ENCODE measurements around the gene ZC3HAV1. TPM values are rescaled to one million over a fixed set of nuclear protein-coding genes. Genes with fewer than 3 reads are reported as not detected.
A peak's percentile ranks its signal among the peaks of the same experiment; 100 is the strongest.

ZC3HAV1 gene
- total and polyA plus RNA-seq, 9 of the 15 experiments (the other 6 are each of a cell fraction or from before 2014, with no cell fraction given), result 11.9 to 40.5 (median 23.9) TPM

DNA sequence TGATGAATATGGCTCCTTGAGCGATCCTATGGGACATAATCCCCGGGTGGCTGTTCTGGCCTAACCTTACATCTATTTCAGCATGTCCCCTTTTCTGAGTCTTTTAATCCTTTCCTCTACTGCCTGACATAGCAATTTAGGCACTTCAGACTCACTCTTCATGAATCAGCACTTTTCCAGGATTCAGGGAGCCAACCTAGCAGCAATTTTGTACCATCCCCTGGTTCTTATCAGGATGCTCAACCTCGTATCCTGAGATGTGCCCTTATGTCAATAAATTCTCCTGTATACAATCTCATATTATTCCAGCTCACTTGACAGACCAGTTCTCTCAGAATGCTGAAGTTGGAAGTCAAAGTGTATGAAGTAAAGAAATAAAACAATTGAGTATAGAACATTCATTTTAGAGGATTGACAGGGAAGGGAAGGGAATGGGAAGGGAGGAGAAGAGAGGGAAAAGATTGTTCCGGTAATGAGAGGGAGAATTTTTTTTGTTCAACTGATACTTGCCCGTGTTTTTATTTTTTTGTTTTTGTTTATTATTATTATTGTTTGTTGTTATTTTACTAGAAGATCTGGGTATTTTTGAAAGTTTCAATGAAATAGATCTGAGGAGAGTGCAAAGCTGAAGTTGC lies 8.2 kb upstream of the ZC3HAV1 start (continued):
- TF ChIP-seq, protein P1, sequence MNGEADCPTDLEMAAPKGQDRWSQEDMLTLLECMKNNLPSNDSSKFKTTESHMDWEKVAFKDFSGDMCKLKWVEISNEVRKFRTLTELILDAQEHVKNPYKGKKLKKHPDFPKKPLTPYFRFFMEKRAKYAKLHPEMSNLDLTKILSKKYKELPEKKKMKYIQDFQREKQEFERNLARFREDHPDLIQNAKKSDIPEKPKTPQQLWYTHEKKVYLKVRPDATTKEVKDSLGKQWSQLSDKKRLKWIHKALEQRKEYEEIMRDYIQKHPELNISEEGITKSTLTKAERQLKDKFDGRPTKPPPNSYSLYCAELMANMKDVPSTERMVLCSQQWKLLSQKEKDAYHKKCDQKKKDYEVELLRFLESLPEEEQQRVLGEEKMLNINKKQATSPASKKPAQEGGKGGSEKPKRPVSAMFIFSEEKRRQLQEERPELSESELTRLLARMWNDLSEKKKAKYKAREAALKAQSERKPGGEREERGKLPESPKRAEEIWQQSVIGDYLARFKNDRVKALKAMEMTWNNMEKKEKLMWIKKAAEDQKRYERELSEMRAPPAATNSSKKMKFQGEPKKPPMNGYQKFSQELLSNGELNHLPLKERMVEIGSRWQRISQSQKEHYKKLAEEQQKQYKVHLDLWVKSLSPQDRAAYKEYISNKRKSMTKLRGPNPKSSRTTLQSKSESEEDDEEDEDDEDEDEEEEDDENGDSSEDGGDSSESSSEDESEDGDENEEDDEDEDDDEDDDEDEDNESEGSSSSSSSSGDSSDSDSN (IDR thresholded peaks at IDR 0.05; ENCODE audit: borderline replicate concordance in 1 of 2, low read depth in 2 of 2, low read length in 2 of 2), result peak in 1 of 2 experiments; percentile 58; a peak in 1 of 4 replicates
- TF ChIP-seq KAT8 (IDR thresholded peaks at IDR 0.05; ENCODE audit: low read depth), result 0 out of 2 replicates have a peak, but pooled peaks have one; percentile 23
- TF ChIP-seq HDAC1 (IDR thresholded peaks at IDR 0.05), result peak in 1 of 2 experiments; percentile 53; a peak in 2 of 4 replicates
- TF ChIP-seq ZNF586 (CRISPR knock-in tag; conservative IDR thresholded peaks at IDR 0.05), result no peak
- no peak for TF ChIP-seq ZNF699 (CRISPR knock-in tag; IDR thresholded peaks at IDR 0.05; ENCODE audit: insufficient replicate concordance)
- TF ChIP-seq C11orf30 (IDR thresholded peaks at IDR 0.05; ENCODE audit: low read depth), result peak; percentile 99
- peak; percentile 99 for TF ChIP-seq MAFG (tag; conservative IDR thresholded peaks at IDR 0.05)
- TF ChIP-seq ZNF512 (tag; IDR thresholded peaks at IDR 0.05), result peak; percentile 93
- TF ChIP-seq, protein P2, sequence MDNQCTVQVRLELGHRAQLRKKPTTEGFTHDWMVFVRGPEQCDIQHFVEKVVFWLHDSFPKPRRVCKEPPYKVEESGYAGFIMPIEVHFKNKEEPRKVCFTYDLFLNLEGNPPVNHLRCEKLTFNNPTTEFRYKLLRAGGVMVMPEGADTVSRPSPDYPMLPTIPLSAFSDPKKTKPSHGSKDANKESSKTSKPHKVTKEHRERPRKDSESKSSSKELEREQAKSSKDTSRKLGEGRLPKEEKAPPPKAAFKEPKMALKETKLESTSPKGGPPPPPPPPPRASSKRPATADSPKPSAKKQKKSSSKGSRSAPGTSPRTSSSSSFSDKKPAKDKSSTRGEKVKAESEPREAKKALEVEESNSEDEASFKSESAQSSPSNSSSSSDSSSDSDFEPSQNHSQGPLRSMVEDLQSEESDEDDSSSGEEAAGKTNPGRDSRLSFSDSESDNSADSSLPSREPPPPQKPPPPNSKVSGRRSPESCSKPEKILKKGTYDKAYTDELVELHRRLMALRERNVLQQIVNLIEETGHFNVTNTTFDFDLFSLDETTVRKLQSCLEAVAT (IDR thresholded peaks at IDR 0.05), result peak; percentile 47 to 61; a peak in 3 of 4 replicates
- no peak for TF ChIP-seq GTF2E2 (tag; IDR thresholded peaks at IDR 0.05)
- peak; percentile 40 for TF ChIP-seq NR2C1 (IDR thresholded peaks at IDR 0.05)
- TF ChIP-seq NR2C1 (tag; IDR thresholded peaks at IDR 0.05), result no peak
- TF ChIP-seq MAFK (IDR thresholded peaks at IDR 0.05; ENCODE audit: low read length), result peak; percentile 97

Measured in K562 (cell line).